PC-3 (cell line): ENCODE results near the gene CSMD2.

Experiments used
- EZH2 ChIP-seq: fragments of 300-600 bp; sonication (generic); IDR thresholded peaks from one replicate; pipeline ENCODE4 v1.6.1; 2017; ENCODE audit warnings: antibody characterized with exemption, mild to moderate bottlenecking, low read length; ENCODE audit not compliant: unreplicated experiment
- EZH2phosphoT487 ChIP-seq: fragments of 300-600 bp; sonication (generic); IDR thresholded peaks from 2 replicates; pipeline ENCODE4 v1.6.1; 2018; ENCODE audit warnings: mild to moderate bottlenecking, antibody characterized with exemption, low read length, borderline replicate concordance
- TF ChIP-seq, protein P1 (sequence below): fragments of 300-600 bp; sonication (generic); conservative IDR thresholded peaks from 2 replicates; pipeline ENCODE4 v1.5.1; 2017; ENCODE audit warnings: antibody characterized with exemption, low read depth, mild to moderate bottlenecking, low read length

DNA sequence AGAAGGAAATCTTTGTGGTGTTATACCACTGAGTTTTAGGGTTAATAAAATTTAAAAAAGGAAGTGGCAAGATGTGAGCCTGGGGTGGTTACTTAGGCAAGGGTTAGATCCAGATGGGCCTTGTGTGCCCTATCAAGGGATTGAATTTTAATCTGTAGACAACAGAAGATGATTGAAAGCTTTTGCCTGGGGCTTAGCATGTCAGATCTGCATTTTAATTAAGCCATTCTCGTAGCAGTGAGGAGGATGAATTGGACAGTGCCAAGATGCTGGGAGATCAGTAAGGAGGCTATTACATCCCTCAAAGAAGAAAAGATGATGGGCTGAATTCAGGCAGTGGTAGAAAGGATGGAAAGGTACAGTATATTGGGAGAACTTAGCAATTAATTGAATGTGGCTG is 258.9 kb downstream of the CSMD2 start:
- TF ChIP-seq, protein P1, sequence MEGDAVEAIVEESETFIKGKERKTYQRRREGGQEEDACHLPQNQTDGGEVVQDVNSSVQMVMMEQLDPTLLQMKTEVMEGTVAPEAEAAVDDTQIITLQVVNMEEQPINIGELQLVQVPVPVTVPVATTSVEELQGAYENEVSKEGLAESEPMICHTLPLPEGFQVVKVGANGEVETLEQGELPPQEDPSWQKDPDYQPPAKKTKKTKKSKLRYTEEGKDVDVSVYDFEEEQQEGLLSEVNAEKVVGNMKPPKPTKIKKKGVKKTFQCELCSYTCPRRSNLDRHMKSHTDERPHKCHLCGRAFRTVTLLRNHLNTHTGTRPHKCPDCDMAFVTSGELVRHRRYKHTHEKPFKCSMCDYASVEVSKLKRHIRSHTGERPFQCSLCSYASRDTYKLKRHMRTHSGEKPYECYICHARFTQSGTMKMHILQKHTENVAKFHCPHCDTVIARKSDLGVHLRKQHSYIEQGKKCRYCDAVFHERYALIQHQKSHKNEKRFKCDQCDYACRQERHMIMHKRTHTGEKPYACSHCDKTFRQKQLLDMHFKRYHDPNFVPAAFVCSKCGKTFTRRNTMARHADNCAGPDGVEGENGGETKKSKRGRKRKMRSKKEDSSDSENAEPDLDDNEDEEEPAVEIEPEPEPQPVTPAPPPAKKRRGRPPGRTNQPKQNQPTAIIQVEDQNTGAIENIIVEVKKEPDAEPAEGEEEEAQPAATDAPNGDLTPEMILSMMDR: no peak
- no peak for TF ChIP-seq EZH2phosphoT487
- no peak for TF ChIP-seq EZH2
